Breast epithelium (tissue), 3 donors: ENCODE data around the gene SFMBT1.

Experiments
- POLR2A ChIP-seq: fragments of 450-650 bp; IDR thresholded peaks from one replicate; pipeline ENCODE4 v1.6.1; 2016; ENCODE audit warnings: antibody characterized with exemption, mild to moderate bottlenecking, moderate library complexity
- TF ChIP-seq, protein P1 (sequence below), 3 donors: fragments of 450-650 bp; IDR thresholded peaks; one replicate each; pipeline ENCODE4 v1.5.1; 2016 to 2017; ENCODE audit warnings: antibody characterized with exemption in 3 of 3, mild to moderate bottlenecking in 3 of 3, moderate library complexity in 3 of 3

DNA sequence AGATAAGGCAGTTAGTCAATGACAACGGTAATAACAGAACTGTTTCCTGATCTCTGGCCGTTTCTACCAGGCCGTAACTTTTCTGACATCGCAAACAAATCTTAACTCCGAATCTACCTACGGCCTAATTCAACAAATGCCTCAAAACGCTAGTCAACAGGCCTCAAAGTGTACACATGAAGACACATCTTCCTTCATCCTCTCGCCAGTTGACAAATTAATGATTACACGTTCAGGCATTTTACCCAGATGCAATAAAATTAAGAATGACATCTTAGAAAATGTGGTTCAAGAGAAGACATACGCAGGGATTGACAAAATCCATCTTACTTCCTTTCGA, 1.5 kb downstream of the SFMBT1 start:
- TF ChIP-seq, protein P1, sequence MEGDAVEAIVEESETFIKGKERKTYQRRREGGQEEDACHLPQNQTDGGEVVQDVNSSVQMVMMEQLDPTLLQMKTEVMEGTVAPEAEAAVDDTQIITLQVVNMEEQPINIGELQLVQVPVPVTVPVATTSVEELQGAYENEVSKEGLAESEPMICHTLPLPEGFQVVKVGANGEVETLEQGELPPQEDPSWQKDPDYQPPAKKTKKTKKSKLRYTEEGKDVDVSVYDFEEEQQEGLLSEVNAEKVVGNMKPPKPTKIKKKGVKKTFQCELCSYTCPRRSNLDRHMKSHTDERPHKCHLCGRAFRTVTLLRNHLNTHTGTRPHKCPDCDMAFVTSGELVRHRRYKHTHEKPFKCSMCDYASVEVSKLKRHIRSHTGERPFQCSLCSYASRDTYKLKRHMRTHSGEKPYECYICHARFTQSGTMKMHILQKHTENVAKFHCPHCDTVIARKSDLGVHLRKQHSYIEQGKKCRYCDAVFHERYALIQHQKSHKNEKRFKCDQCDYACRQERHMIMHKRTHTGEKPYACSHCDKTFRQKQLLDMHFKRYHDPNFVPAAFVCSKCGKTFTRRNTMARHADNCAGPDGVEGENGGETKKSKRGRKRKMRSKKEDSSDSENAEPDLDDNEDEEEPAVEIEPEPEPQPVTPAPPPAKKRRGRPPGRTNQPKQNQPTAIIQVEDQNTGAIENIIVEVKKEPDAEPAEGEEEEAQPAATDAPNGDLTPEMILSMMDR (IDR thresholded peaks at IDR 0.05) = no peak
- no peak for TF ChIP-seq POLR2A
